Neural cell (in vitro differentiated cells): ENCODE measurements around the gene SNX30.

Experiments
- EP300 ChIP-seq: fragments of 450-650 bp; conservative IDR thresholded peaks from 2 replicates; pipeline ENCODE4 v1.6.1; 2014; ENCODE audit warnings: antibody characterized with exemption, mild to moderate bottlenecking, moderate library complexity; ENCODE audit not compliant: poor library complexity, severe bottlenecking
- EZH2 ChIP-seq: fragments of 200-600, 300-800 bp; shearing (Covaris generic), sonication (generic); IDR thresholded peaks from 2 replicates; pipeline ENCODE4 v1.6.1; 2014; ENCODE audit warnings: antibody characterized with exemption, low read length, borderline replicate concordance, mild to moderate bottlenecking; ENCODE audit not compliant: insufficient read depth, poor library complexity, severe bottlenecking
- MXI1 ChIP-seq: fragments of 450-650 bp; conservative IDR thresholded peaks from 2 replicates; pipeline ENCODE4 v1.6.1; 2014; ENCODE audit warnings: antibody characterized with exemption, mild to moderate bottlenecking; ENCODE audit not compliant: poor library complexity, severe bottlenecking
- POLR2AphosphoS5 ChIP-seq: IDR thresholded peaks from 2 replicates; pipeline ENCODE4 v1.6.1; 2012
- RAD21 ChIP-seq: fragments of 450-650 bp; conservative IDR thresholded peaks from 2 replicates; pipeline ENCODE4 v1.6.1; 2014; ENCODE audit warnings: antibody characterized with exemption, mild to moderate bottlenecking, moderate library complexity
- SMC3 ChIP-seq: fragments of 450-650 bp; conservative IDR thresholded peaks from 2 replicates; pipeline ENCODE4 v1.6.1; 2014; ENCODE audit warnings: antibody characterized with exemption, mild to moderate bottlenecking, moderate library complexity; ENCODE audit not compliant: poor library complexity
- TAF1 ChIP-seq: IDR thresholded peaks from 2 replicates; pipeline ENCODE4 v1.6.1; 2012; ENCODE audit warnings: low read depth
- TF ChIP-seq, protein P1 (sequence below): fragments of 450-650 bp; IDR thresholded peaks from 2 replicates; pipeline ENCODE4 v1.5.1; 2014; ENCODE audit warnings: antibody characterized with exemption, mild to moderate bottlenecking, moderate library complexity; ENCODE audit not compliant: poor library complexity, severe bottlenecking

- no peak for TF ChIP-seq SMC3
- TF ChIP-seq EZH2: no peak
- TF ChIP-seq EP300: no peak
- no peak for TF ChIP-seq MXI1
- TF ChIP-seq, protein P1, sequence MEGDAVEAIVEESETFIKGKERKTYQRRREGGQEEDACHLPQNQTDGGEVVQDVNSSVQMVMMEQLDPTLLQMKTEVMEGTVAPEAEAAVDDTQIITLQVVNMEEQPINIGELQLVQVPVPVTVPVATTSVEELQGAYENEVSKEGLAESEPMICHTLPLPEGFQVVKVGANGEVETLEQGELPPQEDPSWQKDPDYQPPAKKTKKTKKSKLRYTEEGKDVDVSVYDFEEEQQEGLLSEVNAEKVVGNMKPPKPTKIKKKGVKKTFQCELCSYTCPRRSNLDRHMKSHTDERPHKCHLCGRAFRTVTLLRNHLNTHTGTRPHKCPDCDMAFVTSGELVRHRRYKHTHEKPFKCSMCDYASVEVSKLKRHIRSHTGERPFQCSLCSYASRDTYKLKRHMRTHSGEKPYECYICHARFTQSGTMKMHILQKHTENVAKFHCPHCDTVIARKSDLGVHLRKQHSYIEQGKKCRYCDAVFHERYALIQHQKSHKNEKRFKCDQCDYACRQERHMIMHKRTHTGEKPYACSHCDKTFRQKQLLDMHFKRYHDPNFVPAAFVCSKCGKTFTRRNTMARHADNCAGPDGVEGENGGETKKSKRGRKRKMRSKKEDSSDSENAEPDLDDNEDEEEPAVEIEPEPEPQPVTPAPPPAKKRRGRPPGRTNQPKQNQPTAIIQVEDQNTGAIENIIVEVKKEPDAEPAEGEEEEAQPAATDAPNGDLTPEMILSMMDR: no peak
- no peak for TF ChIP-seq POLR2AphosphoS5
- TF ChIP-seq RAD21: no peak
- TF ChIP-seq TAF1: no peak
These were observed 123.3 kb downstream of the SNX30 start for GRCh38 chr9:112873773-112874405.
